ENCODE results near the gene LRRC7. TPM values are rescaled to one million over a fixed set of nuclear protein-coding genes. Genes with fewer than 3 reads are reported as not detected.

The LRRC7 gene
- total RNA-seq, 3 donors from 2014 or later: 0.46 to 1.2 (median 1.0) TPM

DNA sequence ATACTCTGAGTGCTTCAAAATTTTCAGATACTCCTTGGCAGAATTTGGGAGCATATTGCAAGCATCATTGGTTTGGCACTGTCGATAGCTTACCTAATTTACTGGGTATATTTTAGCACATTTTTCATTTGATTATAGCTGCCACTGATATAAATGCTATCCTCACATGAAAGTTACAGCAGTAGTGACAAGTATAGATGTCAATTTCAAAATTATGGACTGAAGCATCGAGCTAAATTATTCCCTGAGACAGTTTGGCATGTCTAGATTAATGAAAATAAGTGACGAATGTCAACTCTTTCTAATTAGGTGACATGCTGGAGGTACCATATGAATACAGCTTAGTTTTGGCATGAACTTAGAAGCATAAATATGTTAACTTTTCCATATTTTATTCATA, 83.1 kb downstream of the LRRC7 start:
- Histone ChIP-seq H3K4me1 (ENCODE audit: low read depth) (no peaks in the 10 kb centered on the region), H3K9me3 (no peaks in the 10 kb centered on the region), H3K36me3 (ENCODE audit: low read depth) (no peaks in the 10 kb centered on the region), H3K4me3 (no peak overlapping the region)
- ATAC-seq (no peak), DNase-seq (no peak)
- TF ChIP-seq, protein P1, sequence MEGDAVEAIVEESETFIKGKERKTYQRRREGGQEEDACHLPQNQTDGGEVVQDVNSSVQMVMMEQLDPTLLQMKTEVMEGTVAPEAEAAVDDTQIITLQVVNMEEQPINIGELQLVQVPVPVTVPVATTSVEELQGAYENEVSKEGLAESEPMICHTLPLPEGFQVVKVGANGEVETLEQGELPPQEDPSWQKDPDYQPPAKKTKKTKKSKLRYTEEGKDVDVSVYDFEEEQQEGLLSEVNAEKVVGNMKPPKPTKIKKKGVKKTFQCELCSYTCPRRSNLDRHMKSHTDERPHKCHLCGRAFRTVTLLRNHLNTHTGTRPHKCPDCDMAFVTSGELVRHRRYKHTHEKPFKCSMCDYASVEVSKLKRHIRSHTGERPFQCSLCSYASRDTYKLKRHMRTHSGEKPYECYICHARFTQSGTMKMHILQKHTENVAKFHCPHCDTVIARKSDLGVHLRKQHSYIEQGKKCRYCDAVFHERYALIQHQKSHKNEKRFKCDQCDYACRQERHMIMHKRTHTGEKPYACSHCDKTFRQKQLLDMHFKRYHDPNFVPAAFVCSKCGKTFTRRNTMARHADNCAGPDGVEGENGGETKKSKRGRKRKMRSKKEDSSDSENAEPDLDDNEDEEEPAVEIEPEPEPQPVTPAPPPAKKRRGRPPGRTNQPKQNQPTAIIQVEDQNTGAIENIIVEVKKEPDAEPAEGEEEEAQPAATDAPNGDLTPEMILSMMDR (IDR thresholded peaks at IDR 0.05): no peak
- intact Hi-C loops (cut with DNase I, micrococcal nuclease): no loop called here

GRCh38 chr1:69651656-69652055, 83.9 kb downstream of the LRRC7 start:
- H3K36me3 ChIP-seq (ENCODE audit: low read depth): no peaks in the 10 kb centered on the region
- no peaks in the 10 kb centered on the region for H3K9me3 ChIP-seq
- H3K4me1 ChIP-seq (ENCODE audit: low read depth): no peaks in the 10 kb centered on the region
- no peak for ATAC-seq
- DNase-seq: no peak
- intact Hi-C loops (cut with DNase I, micrococcal nuclease): no loop called here
- TF ChIP-seq, protein P1 (IDR thresholded peaks at IDR 0.05): no peak
- H3K4me3 ChIP-seq: no peak overlapping the region

DNA sequence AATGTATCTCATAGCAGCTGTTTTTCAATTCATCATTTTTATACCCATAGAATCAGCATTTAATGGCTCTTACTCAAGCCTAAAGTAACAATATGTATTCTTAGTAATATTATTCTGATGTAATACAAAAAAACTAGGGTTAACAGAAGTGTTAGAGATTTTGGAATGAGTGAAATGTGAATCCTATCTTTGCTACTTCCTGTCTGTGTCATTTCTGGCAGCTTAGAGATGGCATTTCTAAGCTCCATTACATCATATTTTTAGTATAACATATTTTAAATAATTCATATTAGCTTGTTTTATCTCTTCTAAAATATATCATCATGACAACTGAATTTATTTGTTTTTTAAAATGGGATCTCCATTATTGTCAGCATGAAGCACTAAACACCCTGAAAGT, 90.2 kb downstream of the LRRC7 start:
- H3K4me3 ChIP-seq: no peak overlapping the region
- TF ChIP-seq, protein P1 (IDR thresholded peaks at IDR 0.05): no peak
- no peaks in the 10 kb centered on the region for H3K9me3 ChIP-seq
- intact Hi-C loops (cut with DNase I, micrococcal nuclease): no loop called here
- ATAC-seq (no peak), DNase-seq (no peak)
- no peaks in the 10 kb centered on the region for H3K36me3 ChIP-seq (ENCODE audit: low read depth)
- no peaks in the 10 kb centered on the region for H3K4me1 ChIP-seq (ENCODE audit: low read depth)

- Histone ChIP-seq H3K4me3 (no peak overlapping the region), H3K4me1 (ENCODE audit: low read depth) (no peaks in the 10 kb centered on the region), H3K9me3 (no peaks in the 10 kb centered on the region), H3K36me3 (ENCODE audit: low read depth) (no peaks in the 10 kb centered on the region)
- ATAC-seq (no peak), DNase-seq (no peak)
- intact Hi-C loops (cut with DNase I, micrococcal nuclease): no loop called here
- TF ChIP-seq, protein P1 (IDR thresholded peaks at IDR 0.05): no peak
Observed at GRCh38 chr1:69661686-69662085, 94.0 kb downstream of the LRRC7 start.

GRCh38 chr1:69662321-69662720, 94.6 kb downstream of the LRRC7 start:
- ATAC-seq: no peak
- Histone ChIP-seq H3K9me3 (no peaks in the 10 kb centered on the region), H3K36me3 (ENCODE audit: low read depth) (no peaks in the 10 kb centered on the region), H3K4me1 (ENCODE audit: low read depth) (no peaks in the 10 kb centered on the region), H3K4me3 (no peak overlapping the region)
- TF ChIP-seq, protein P1 (IDR thresholded peaks at IDR 0.05): no peak
- intact Hi-C loops (cut with DNase I, micrococcal nuclease): no loop called here
- no peak for DNase-seq

- H3K4me1 ChIP-seq (ENCODE audit: low read depth): no peaks in the 10 kb centered on the region
- H3K36me3 ChIP-seq (ENCODE audit: low read depth): no peaks in the 10 kb centered on the region
- ATAC-seq: no peak
- TF ChIP-seq, protein P1 (IDR thresholded peaks at IDR 0.05): no peak
- intact Hi-C loops (cut with DNase I, micrococcal nuclease): no loop called here
- no peaks in the 10 kb centered on the region for H3K9me3 ChIP-seq
- DNase-seq: no peak
- no peak overlapping the region for H3K4me3 ChIP-seq
Observed at GRCh38 chr1:69671363-69672010, 103.8 kb downstream of the LRRC7 start.
